OCI-LY7 (cell line): Measurements from ENCODE around the gene G3BP2. TPM values are rescaled to one million over a fixed set of nuclear protein-coding genes. Genes with fewer than 3 reads are reported as not detected.
A peak's percentile ranks its signal among the peaks of the same experiment; 100 is the strongest.

Experiments
- BruUV-seq: library from RNA; stranded (reverse); fragments of 400-500 nt; replicated peaks from 2 replicates; lab custom pipeline; 2021; lab: Mats Ljungman, UMichigan
- CTCF ChIA-PET: fragments of 300-600 bp; sonication (Branson Sonifier 250); formaldehyde crosslinking; loops from one replicate; lab custom pipeline; 2022; ENCODE audit warnings: antibody characterized with exemption; ENCODE audit not compliant: unreplicated experiment; lab: Charles Lee
- POLR2A ChIA-PET: fragments of 300-600 bp; sonication (Branson Sonifier 250); formaldehyde crosslinking; loops from one replicate; lab custom pipeline; 2022; ENCODE audit warnings: antibody characterized with exemption; lab: Charles Lee
- DNase-seq: peaks from one replicate; pipeline ENCODE4 v3.0.0-alpha.2; 2015; ENCODE audit warnings: low spot score
- H2AFZ ChIP-seq: fragments of 200-600 bp; sonication (generic), shearing (Covaris generic); 2 replicates; pipeline ENCODE4 v1.6.1; 2014; ENCODE audit warnings: mild to moderate bottlenecking, antibody characterized with exemption, low read length, moderate library complexity
- H3K27ac ChIP-seq: fragments of 200-600 bp; sonication (generic); 2 replicates; pipeline ENCODE4 v1.5.1; 2014; ENCODE audit warnings: mixed run types, low read depth, mild to moderate bottlenecking, moderate library complexity, low read length, inconsistent platforms; ENCODE audit not compliant: poor library complexity, severe bottlenecking
- H3K36me3 ChIP-seq: fragments of 200-600 bp; sonication (generic); 2 replicates; pipeline ENCODE4 v1.6.1; 2014; ENCODE audit warnings: mild to moderate bottlenecking, antibody characterized with exemption, low read length, moderate library complexity, mixed read lengths; ENCODE audit not compliant: insufficient read depth
- H3K4me1 ChIP-seq: fragments of 200-600 bp; sonication (generic); 2 replicates; pipeline ENCODE4 v1.5.1; 2014; ENCODE audit warnings: mild to moderate bottlenecking, low read length; ENCODE audit not compliant: insufficient read depth, poor library complexity, severe bottlenecking
- H3K4me2 ChIP-seq: fragments of 200-600 bp; sonication (generic); 2 replicates; pipeline ENCODE4 v1.6.1; 2014; ENCODE audit warnings: mild to moderate bottlenecking, low read length
- H3K4me3 ChIP-seq: fragments of 200-600 bp; sonication (generic); 2 replicates; pipeline ENCODE4 v1.5.1; 2014; ENCODE audit warnings: mild to moderate bottlenecking, low read depth, low read length; ENCODE audit not compliant: poor library complexity, severe bottlenecking
- H3K79me2 ChIP-seq: fragments of 200-600 bp; sonication (generic); 2 replicates; pipeline ENCODE4 v1.6.1; 2016; ENCODE audit warnings: low read depth, mild to moderate bottlenecking, low read length, moderate library complexity, mixed read lengths; ENCODE audit not compliant: insufficient read depth
- H3K9me2 ChIP-seq: fragments of 200-600 bp; sonication (generic); 2 replicates; pipeline ENCODE4 v1.6.1; 2016; ENCODE audit warnings: mild to moderate bottlenecking, low read length, mixed read lengths; ENCODE audit not compliant: insufficient read depth
- H3K9me3 ChIP-seq: fragments of 200-600 bp; sonication (generic); 2 replicates; pipeline ENCODE4 v1.6.1; 2014; ENCODE audit warnings: mild to moderate bottlenecking, mixed run types, low read length, mixed read lengths
- H4K20me1 ChIP-seq: fragments of 200-600 bp; sonication (generic); 2 replicates; pipeline ENCODE4 v1.6.1; 2014; ENCODE audit warnings: mild to moderate bottlenecking, antibody characterized with exemption, low read length, moderate library complexity, mixed read lengths; ENCODE audit not compliant: insufficient read depth
- EZH2phosphoT487 ChIP-seq: fragments of 200-600 bp; sonication (generic); IDR thresholded peaks from 2 replicates; pipeline ENCODE4 v1.6.1; 2018; ENCODE audit warnings: low read depth, borderline replicate concordance, mild to moderate bottlenecking, mixed run types, antibody characterized with exemption, low read length, moderate library complexity, mixed read lengths
- intact Hi-C: fragments of 100-400 bp; cut with micrococcal nuclease; formaldehyde crosslinking; loops from one replicate; pipeline ENCODE4 v1.10.0; 2022; ENCODE audit not compliant: unreplicated experiment
- total RNA-seq, 2 experiments: library from RNA; depleted of rRNA in 1 of 2; stranded (reverse); fragments of >200 nt in 1 of 2; shearing (Covaris generic) in 1 of 2; gene quantifications; 2 replicates each; pipeline ENCODE4 v1.2.3, GENCODE V29; 2014 to 2022
- TF ChIP-seq, protein P1 (sequence below): fragments of 200-600 bp; sonication (generic); conservative IDR thresholded peaks from 2 replicates; pipeline ENCODE4 v1.5.1; 2014; ENCODE audit warnings: mild to moderate bottlenecking, antibody characterized with exemption, low read length, moderate library complexity, mixed read lengths

G3BP2 gene
- total RNA-seq, 2 experiments from 2014 or later: 56.7 to 147 TPM

- CTCF ChIA-PET: no interaction called here
- BruUV-seq: no TSS peak
Measured at GRCh38 chr4:75629239-75629638, 44.0 kb downstream of the G3BP2 start.

GRCh38 chr4:75623026-75623425, 50.2 kb downstream of the G3BP2 start:
- Histone ChIP-seq H3K4me1 (no peaks in the 10 kb centered on the region), H4K20me1 (no peaks in the 10 kb centered on the region), H3K9me3 (no peaks in the 10 kb centered on the region), H3K9me2 (no peaks in the 10 kb centered on the region), H3K79me2 (no peaks in the 10 kb centered on the region), H3K4me2 (no peak overlapping the region), H3K36me3 (no peaks in the 10 kb centered on the region), H2AFZ (no peak overlapping the region), H3K27ac (no peak overlapping the region), H3K4me3 (no peak overlapping the region)
- ChIA-PET CTCF (no interaction called here), POLR2A (interaction anchor here (1.1 kb wide), 1 partner anchor 208 kb away, joined by 4 read pairs; no protein-coding TSS in a partner anchor)
- intact Hi-C loops: no loop called here
- TF ChIP-seq EZH2phosphoT487: no peak
- TF ChIP-seq, protein P1, sequence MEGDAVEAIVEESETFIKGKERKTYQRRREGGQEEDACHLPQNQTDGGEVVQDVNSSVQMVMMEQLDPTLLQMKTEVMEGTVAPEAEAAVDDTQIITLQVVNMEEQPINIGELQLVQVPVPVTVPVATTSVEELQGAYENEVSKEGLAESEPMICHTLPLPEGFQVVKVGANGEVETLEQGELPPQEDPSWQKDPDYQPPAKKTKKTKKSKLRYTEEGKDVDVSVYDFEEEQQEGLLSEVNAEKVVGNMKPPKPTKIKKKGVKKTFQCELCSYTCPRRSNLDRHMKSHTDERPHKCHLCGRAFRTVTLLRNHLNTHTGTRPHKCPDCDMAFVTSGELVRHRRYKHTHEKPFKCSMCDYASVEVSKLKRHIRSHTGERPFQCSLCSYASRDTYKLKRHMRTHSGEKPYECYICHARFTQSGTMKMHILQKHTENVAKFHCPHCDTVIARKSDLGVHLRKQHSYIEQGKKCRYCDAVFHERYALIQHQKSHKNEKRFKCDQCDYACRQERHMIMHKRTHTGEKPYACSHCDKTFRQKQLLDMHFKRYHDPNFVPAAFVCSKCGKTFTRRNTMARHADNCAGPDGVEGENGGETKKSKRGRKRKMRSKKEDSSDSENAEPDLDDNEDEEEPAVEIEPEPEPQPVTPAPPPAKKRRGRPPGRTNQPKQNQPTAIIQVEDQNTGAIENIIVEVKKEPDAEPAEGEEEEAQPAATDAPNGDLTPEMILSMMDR: no peak
- DNase-seq: no peak
- no TSS peak for BruUV-seq

More at GRCh38 chr4:75629239-75629638, 44.0 kb downstream of the G3BP2 start:
- no peak for TF ChIP-seq EZH2phosphoT487
- TF ChIP-seq, protein P1: no peak
- POLR2A ChIA-PET: interaction anchor here (0.6 to 1.1 kb wide), 2 partner anchors 81 to 365 kb away, joined by 3 read pairs; no protein-coding TSS in a partner anchor
- no peak overlapping the region for H3K27ac ChIP-seq
- no peak overlapping the region for H2AFZ ChIP-seq
- no peaks in the 10 kb centered on the region for H3K4me1 ChIP-seq
- no peaks in the 10 kb centered on the region for H3K9me2 ChIP-seq
- H3K4me3 ChIP-seq: no peak overlapping the region
- intact Hi-C loops: no loop called here
- DNase-seq: peak; percentile 6
- H3K36me3 ChIP-seq: no peaks in the 10 kb centered on the region
- H3K4me2 ChIP-seq: no peak overlapping the region
- no peaks in the 10 kb centered on the region for H3K9me3 ChIP-seq
- H3K79me2 ChIP-seq: no peaks in the 10 kb centered on the region
- H4K20me1 ChIP-seq: no peaks in the 10 kb centered on the region

DNA sequence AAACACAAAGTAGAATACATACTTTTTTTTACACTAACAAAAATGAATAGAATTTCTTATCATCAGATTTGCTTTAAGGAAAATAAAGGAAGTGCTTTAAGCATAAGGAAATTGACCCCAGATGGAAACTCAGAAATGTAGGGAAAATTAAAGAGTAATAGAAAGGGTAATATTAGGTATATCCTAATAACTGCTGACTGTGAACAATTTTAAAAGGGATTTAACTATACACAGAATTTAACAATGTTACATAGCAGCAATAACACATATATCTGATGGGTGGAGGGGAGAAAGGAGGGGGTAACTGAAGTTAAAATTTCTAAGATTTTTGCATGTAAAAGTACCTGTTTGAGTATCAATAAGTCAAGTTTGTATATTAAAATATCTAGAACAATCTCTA, 51.5 kb downstream of the G3BP2 start:
- no peaks in the 10 kb centered on the region for H4K20me1 ChIP-seq
- no peaks in the 10 kb centered on the region for H3K9me3 ChIP-seq
- DNase-seq: no peak
- no peak overlapping the region for H2AFZ ChIP-seq
- H3K4me3 ChIP-seq: no peak overlapping the region
- intact Hi-C loops: no loop called here
- ChIA-PET POLR2A (no interaction called here), CTCF (no interaction called here)
- H3K79me2 ChIP-seq: no peaks in the 10 kb centered on the region
- TF ChIP-seq EZH2phosphoT487: no peak
- TF ChIP-seq, protein P1: no peak
- H3K9me2 ChIP-seq: no peaks in the 10 kb centered on the region
- no peaks in the 10 kb centered on the region for H3K36me3 ChIP-seq
- BruUV-seq: no TSS peak
- H3K4me1 ChIP-seq: no peaks in the 10 kb centered on the region
- no peak overlapping the region for H3K4me2 ChIP-seq
- H3K27ac ChIP-seq: no peak overlapping the region
